Measurements from ENCODE around the gene ERCC6L.

GRCh38 chrX:72254816-72255215, 16.0 kb upstream of the ERCC6L start:
- TF ChIP-seq CTCF (IDR thresholded peaks at IDR 0.05): no peak
- TF ChIP-seq POLR2A (IDR thresholded peaks at IDR 0.05): no peak
